ENCODE results near the gene SPAG5. TPM values are rescaled to one million over a fixed set of nuclear protein-coding genes. Genes with fewer than 3 reads are reported as not detected.

Gene SPAG5
- total and polyA plus RNA-seq, 10 of the 15 experiments (the other 5 are each of a cell fraction or from before 2014, with no cell fraction given) = 73.5 to 171 (median 106) TPM

GRCh38 chr17:28613931-28614381 lies 15.1 kb upstream of the SPAG5 start, which contains the start of gene RSKR:
TSS of gene RSKR (minus strand) at chr17:28614185. CDS start at chr17:28614161, 24 bp downstream.
- no TSS peak for BruUV-seq (replicated peaks)
- FAIRE-seq = no peak
- no peaks in the 10 kb centered on the region for H4K20me1 ChIP-seq (ENCODE audit: control insufficient read depth, insufficient read depth)
- H3K9me3 ChIP-seq (replicated peaks; ENCODE audit: control insufficient read depth, insufficient read depth, low read length) = no peaks in the 10 kb centered on the region
- no peak within 1 kb of the TSS for H3K9ac ChIP-seq (ENCODE audit: control insufficient read depth, insufficient read depth, low read length)
- in situ Hi-C loops (cut with MboI) (no loop called here), intact Hi-C loops (cut with micrococcal nuclease; ENCODE audit: unreplicated experiment) (loop anchor here (1.0 kb wide), 1 partner anchor 66 kb away; no protein-coding TSS in a partner anchor)
- ChIA-PET CTCF (interaction anchor here (0.8 to 8.2 kb wide), 6 partner anchors 8 to 117 kb away, joined by 3 to 88 read pairs (median 16); partner anchors contain the start of gene SPAG5), SMC1A (ENCODE audit: uncharacterized antibody, unreplicated experiment) (interaction anchor here (0.5 to 2.8 kb wide), 4 partner anchors 43 to 73 kb away, joined by 4 to 18 read pairs (median 6); partner anchors contain the start of gene PIGS), RAD21 (ENCODE audit: unreplicated experiment) (no interaction called here), POLR2A (interaction anchor here (1.6 kb wide), 1 partner anchor 20 kb away, joined by 8 read pairs; no protein-coding TSS in a partner anchor)
- no peak within 1 kb of the TSS for H3K4me2 ChIP-seq (ENCODE audit: control insufficient read depth, insufficient read depth)
- DNase-seq (ENCODE audit: low read depth, low spot score) = no peak
- TF ChIP-seq GABPA (IDR thresholded peaks at IDR 0.05; ENCODE audit: low read depth) (no peak), ZNF207 (IDR thresholded peaks at IDR 0.05; ENCODE audit: borderline replicate concordance) (no peak), USF1 (IDR thresholded peaks at IDR 0.05; ENCODE audit: borderline replicate concordance, extremely low read length, insufficient read depth, low read depth, low read length) (no peak), NFXL1 (IDR thresholded peaks at IDR 0.05; ENCODE audit: borderline replicate concordance) (no peak), FOXM1 (IDR thresholded peaks at IDR 0.05; ENCODE audit: low read depth, low read length) (no peak), SUZ12 (IDR thresholded peaks at IDR 0.05; ENCODE audit: unreplicated experiment) (no peak), YBX1 (IDR thresholded peaks at IDR 0.05) (no peak), NFIC (IDR thresholded peaks at IDR 0.05; ENCODE audit: low read depth, low read length) (no peak), SREBF1 (IDR thresholded peaks at IDR 0.05; ENCODE audit: low read length) (no peak), ZBED1 (IDR thresholded peaks at IDR 0.05; ENCODE audit: borderline replicate concordance) (no peak), ELK1 (IDR thresholded peaks at IDR 0.05; ENCODE audit: low read depth, low read length) (no peak), ATF7 (IDR thresholded peaks at IDR 0.05; ENCODE audit: low read depth) (no peak)
- H3K4me3 ChIP-seq = no peak within 1 kb of the TSS
- ATAC-seq = no peak
- H3K36me3 ChIP-seq (ENCODE audit: control insufficient read depth in 2 of 2, insufficient read depth in 2 of 2, low read length in 1 of 2) = peaks cover 35 to 56% of the 10 kb centered on the region in 2 experiments
- H3K27ac ChIP-seq (ENCODE audit: control insufficient read depth, insufficient read depth) = no peak within 1 kb of the TSS; the same call in 1 of the 2 replicates
- WGBS (ENCODE audit: insufficient coverage, insufficient replicate concordance, low lambda C conversion rate, missing lambda C conversion rate) = 80% methylated on average over 5 of the region's 5 CpGs
- H3K27me3 ChIP-seq (replicated peaks in 1 of 2; ENCODE audit: control insufficient read depth in 2 of 2, insufficient read depth in 2 of 2, low read length in 1 of 2) = no peaks in the 10 kb centered on the region
- no peaks in the 10 kb centered on the region for H3K79me2 ChIP-seq (ENCODE audit: control insufficient read depth, insufficient read depth, low read length)
- H2AFZ ChIP-seq (ENCODE audit: control insufficient read depth, low read depth, low read length) = no peak within 1 kb of the TSS
- H3K4me1 ChIP-seq (ENCODE audit: control insufficient read depth, insufficient read depth, low read length) = no peaks in the 10 kb centered on the region; the same call in none of the 2 replicates

Data from GM12878 (cell line).